ENCODE results near the gene ELAVL3. TPM values are rescaled to one million over a fixed set of nuclear protein-coding genes. Genes with fewer than 3 reads are reported as not detected.
A peak's percentile ranks its signal among the peaks of the same experiment; 100 is the strongest.

Gene ELAVL3
- total RNA-seq, 1 experiment from 2014 or later: 1.4 TPM

DNA sequence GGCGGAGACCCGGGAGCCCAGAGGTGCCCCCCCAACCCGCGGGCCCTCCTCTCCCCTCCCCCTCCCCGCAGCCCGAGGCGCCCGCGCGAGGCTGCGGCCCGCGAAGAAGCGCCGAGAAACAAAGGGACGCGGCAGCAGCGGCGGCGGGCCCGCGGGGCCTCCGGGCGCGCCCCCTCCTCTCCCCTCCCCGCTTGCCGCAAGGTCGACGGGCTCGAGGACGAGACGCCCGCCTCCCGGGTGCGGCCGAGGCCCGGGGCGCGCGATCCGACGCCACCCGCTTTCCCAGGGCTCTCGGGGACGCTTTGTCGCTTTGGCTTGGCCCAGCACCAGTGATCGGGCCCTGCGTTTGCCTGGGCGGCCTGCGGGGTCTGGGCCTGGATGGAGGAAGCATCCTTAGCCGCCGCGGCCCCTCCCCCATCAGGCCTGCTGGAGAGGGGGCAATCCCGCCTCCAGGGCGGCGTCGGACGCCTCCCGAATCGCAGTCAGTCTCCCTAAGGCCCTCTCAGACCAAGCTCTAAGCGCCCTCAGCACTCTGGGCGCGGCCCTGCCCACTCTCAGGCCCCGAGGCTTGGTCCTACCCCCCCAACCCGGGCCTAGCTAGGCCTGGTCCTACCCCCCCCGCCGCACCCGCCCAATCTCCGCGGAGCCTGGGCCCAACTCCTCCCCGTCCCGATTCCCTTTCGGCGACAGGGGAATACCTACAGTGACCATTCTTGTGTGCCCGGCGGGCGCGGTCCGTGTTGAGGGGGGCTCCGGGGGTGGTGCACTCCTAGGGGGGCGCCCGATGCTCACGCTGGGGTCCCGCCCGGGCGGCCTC is 740 bp downstream of the ELAVL3 start:
- no peaks in the 10 kb centered on the region for H3K9me3 Mint-ChIP-seq

DNA sequence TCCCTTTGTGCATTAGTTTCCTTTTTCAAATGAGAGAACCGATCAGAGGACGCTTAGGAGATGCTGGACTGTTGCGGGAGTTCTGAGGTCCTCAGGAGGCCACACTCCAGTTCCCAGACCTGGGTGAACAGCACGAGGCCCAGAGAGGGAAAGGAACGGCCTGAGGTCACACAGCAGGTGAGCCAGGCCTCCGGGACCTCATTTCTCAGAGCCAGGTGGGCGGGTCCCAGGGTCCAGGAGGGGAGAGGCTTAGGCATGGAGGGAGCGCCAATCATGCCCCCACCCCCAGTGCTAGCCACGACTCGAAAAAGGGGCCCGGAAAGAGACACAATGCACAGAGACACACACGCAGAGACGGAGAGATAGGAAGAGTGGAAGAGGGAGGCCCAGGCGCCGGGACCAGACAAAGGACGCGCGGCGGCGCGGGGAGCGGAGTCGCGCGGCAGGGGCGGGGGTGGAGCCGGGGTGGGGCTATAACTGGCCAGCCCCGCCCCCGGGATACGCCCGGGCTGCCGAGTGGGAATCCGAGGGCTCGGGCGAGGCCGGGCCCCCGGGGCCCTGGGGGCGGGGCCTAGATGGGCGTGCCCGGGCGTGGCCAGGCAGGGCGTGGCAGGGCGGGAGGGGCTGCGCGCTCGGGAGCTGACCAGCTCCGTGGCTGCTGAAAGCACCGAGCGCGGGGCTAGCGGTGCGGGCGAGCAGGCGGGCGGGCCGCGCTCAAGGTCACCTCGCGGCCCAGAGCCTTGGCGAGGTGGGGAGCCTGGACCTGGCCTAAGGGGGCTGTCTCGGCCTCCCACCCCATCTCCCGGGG is 1.6 kb downstream of the ELAVL3 start:
- Mint-ChIP-seq H3K27me3 (ENCODE audit: low read depth) (peaks cover 55% of the 10 kb centered on the region), H3K9me3 (no peaks in the 10 kb centered on the region), H3K27ac (no peak overlapping the region), H3K4me1 (peaks cover 13% of the 10 kb centered on the region), H3K4me3 (peak overlapping the region; percentile 66), H3K36me3 (no peaks in the 10 kb centered on the region)
- DNase-seq (ENCODE audit: low spot score): peak; percentile 93
- ChIA-PET POLR2A (interaction anchor here (0.6 to 1.0 kb wide), 2 partner anchors 22 to 95 kb away, joined by 3 to 5 read pairs; partner anchors contain the start of gene EPOR), CTCF (interaction anchor here (0.6 to 1.3 kb wide), 7 partner anchors 27 to 185 kb away, joined by 3 to 9 read pairs (median 5); partner anchors contain the start of genes ODAD3 and RGL3)
- peak; percentile 47 for ATAC-seq
- peak; percentile 46; the same call in 1 of the 2 replicates for TF ChIP-seq MYBL2 (CRISPR knock-in tag; IDR thresholded peaks at IDR 0.05)
- no peak for TF ChIP-seq GABPB1 (CRISPR knock-in tag; IDR thresholded peaks at IDR 0.05)
- TF ChIP-seq RORB (CRISPR knock-in tag; IDR thresholded peaks at IDR 0.05): no peak
- TF ChIP-seq ELF4 (CRISPR knock-in tag; IDR thresholded peaks at IDR 0.05; ENCODE audit: low read depth): no peak
- TF ChIP-seq, protein P1, sequence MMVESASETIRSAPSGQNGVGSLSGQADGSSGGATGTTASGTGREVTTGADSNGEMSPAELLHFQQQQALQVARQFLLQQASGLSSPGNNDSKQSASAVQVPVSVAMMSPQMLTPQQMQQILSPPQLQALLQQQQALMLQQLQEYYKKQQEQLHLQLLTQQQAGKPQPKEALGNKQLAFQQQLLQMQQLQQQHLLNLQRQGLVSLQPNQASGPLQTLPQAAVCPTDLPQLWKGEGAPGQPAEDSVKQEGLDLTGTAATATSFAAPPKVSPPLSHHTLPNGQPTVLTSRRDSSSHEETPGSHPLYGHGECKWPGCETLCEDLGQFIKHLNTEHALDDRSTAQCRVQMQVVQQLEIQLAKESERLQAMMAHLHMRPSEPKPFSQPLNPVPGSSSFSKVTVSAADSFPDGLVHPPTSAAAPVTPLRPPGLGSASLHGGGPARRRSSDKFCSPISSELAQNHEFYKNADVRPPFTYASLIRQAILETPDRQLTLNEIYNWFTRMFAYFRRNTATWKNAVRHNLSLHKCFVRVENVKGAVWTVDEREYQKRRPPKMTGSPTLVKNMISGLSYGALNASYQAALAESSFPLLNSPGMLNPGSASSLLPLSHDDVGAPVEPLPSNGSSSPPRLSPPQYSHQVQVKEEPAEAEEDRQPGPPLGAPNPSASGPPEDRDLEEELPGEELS (CRISPR knock-in tag; IDR thresholded peaks at IDR 0.05): no peak; the same call in 1 of the 2 replicates
- no peak for TF ChIP-seq EMX1 (CRISPR knock-in tag; IDR thresholded peaks at IDR 0.05)
- TF ChIP-seq, protein P2, sequence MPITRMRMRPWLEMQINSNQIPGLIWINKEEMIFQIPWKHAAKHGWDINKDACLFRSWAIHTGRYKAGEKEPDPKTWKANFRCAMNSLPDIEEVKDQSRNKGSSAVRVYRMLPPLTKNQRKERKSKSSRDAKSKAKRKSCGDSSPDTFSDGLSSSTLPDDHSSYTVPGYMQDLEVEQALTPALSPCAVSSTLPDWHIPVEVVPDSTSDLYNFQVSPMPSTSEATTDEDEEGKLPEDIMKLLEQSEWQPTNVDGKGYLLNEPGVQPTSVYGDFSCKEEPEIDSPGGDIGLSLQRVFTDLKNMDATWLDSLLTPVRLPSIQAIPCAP (CRISPR knock-in tag; IDR thresholded peaks at IDR 0.05): 0 out of 2 replicates have a peak, but pooled peaks have one; percentile 41
- TF ChIP-seq, protein P3, sequence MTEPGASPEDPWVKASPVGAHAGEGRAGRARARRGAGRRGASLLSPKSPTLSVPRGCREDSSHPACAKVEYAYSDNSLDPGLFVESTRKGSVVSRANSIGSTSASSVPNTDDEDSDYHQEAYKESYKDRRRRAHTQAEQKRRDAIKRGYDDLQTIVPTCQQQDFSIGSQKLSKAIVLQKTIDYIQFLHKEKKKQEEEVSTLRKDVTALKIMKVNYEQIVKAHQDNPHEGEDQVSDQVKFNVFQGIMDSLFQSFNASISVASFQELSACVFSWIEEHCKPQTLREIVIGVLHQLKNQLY (CRISPR knock-in tag; IDR thresholded peaks at IDR 0.05): no peak
- TF ChIP-seq ZNF121 (CRISPR knock-in tag; IDR thresholded peaks at IDR 0.05): 0 out of 2 replicates have a peak, but pooled peaks have one; percentile 4
- TF ChIP-seq, protein P4, sequence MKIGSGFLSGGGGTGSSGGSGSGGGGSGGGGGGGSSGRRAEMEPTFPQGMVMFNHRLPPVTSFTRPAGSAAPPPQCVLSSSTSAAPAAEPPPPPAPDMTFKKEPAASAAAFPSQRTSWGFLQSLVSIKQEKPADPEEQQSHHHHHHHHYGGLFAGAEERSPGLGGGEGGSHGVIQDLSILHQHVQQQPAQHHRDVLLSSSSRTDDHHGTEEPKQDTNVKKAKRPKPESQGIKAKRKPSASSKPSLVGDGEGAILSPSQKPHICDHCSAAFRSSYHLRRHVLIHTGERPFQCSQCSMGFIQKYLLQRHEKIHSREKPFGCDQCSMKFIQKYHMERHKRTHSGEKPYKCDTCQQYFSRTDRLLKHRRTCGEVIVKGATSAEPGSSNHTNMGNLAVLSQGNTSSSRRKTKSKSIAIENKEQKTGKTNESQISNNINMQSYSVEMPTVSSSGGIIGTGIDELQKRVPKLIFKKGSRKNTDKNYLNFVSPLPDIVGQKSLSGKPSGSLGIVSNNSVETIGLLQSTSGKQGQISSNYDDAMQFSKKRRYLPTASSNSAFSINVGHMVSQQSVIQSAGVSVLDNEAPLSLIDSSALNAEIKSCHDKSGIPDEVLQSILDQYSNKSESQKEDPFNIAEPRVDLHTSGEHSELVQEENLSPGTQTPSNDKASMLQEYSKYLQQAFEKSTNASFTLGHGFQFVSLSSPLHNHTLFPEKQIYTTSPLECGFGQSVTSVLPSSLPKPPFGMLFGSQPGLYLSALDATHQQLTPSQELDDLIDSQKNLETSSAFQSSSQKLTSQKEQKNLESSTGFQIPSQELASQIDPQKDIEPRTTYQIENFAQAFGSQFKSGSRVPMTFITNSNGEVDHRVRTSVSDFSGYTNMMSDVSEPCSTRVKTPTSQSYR (CRISPR knock-in tag; IDR thresholded peaks at IDR 0.05): no peak
- TF ChIP-seq, protein P5, sequence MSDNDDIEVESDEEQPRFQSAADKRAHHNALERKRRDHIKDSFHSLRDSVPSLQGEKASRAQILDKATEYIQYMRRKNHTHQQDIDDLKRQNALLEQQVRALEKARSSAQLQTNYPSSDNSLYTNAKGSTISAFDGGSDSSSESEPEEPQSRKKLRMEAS (CRISPR knock-in tag; IDR thresholded peaks at IDR 0.05): no peak; the same call in 1 of the 2 replicates
- TF ChIP-seq FOXK1 (CRISPR knock-in tag; IDR thresholded peaks at IDR 0.05): peak; percentile 60; the same call in 1 of the 2 replicates
- TF ChIP-seq ZNF423 (CRISPR knock-in tag; IDR thresholded peaks at IDR 0.05): no peak
- peak; percentile 42; the same call in 1 of the 2 replicates for TF ChIP-seq JUN (CRISPR knock-in tag; IDR thresholded peaks at IDR 0.05)
- TF ChIP-seq, protein P6, sequence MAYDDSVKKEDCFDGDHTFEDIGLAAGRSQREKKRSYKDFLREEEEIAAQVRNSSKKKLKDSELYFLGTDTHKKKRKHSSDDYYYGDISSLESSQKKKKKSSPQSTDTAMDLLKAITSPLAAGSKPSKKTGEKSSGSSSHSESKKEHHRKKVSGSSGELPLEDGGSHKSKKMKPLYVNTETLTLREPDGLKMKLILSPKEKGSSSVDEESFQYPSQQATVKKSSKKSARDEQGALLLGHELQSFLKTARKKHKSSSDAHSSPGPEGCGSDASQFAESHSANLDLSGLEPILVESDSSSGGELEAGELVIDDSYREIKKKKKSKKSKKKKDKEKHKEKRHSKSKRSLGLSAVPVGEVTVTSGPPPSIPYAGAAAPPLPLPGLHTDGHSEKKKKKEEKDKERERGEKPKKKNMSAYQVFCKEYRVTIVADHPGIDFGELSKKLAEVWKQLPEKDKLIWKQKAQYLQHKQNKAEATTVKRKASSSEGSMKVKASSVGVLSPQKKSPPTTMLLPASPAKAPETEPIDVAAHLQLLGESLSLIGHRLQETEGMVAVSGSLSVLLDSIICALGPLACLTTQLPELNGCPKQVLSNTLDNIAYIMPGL (CRISPR knock-in tag; IDR thresholded peaks at IDR 0.05): no peak
- TF ChIP-seq, protein P7, sequence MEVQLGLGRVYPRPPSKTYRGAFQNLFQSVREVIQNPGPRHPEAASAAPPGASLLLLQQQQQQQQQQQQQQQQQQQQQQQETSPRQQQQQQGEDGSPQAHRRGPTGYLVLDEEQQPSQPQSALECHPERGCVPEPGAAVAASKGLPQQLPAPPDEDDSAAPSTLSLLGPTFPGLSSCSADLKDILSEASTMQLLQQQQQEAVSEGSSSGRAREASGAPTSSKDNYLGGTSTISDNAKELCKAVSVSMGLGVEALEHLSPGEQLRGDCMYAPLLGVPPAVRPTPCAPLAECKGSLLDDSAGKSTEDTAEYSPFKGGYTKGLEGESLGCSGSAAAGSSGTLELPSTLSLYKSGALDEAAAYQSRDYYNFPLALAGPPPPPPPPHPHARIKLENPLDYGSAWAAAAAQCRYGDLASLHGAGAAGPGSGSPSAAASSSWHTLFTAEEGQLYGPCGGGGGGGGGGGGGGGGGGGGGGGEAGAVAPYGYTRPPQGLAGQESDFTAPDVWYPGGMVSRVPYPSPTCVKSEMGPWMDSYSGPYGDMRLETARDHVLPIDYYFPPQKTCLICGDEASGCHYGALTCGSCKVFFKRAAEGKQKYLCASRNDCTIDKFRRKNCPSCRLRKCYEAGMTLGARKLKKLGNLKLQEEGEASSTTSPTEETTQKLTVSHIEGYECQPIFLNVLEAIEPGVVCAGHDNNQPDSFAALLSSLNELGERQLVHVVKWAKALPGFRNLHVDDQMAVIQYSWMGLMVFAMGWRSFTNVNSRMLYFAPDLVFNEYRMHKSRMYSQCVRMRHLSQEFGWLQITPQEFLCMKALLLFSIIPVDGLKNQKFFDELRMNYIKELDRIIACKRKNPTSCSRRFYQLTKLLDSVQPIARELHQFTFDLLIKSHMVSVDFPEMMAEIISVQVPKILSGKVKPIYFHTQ (CRISPR knock-in tag; IDR thresholded peaks at IDR 0.05): no peak
- no peak for TF ChIP-seq TCF7 (CRISPR knock-in tag; IDR thresholded peaks at IDR 0.05; ENCODE audit: low read depth)
- no peak for TF ChIP-seq SMAD4 (CRISPR knock-in tag; IDR thresholded peaks at IDR 0.05)

More for the DNA sequence above, 740 bp downstream of the ELAVL3 start:
- TF ChIP-seq NFATC4 (CRISPR knock-in tag; IDR thresholded peaks at IDR 0.05) (no peak), MYBL2 (CRISPR knock-in tag; IDR thresholded peaks at IDR 0.05) (0 out of 2 replicates have a peak, but pooled peaks have one; percentile 6)
- H3K36me3 Mint-ChIP-seq: no peaks in the 10 kb centered on the region
- peaks cover 13% of the 10 kb centered on the region for H3K4me1 Mint-ChIP-seq
- ATAC-seq: no peak
- DNase-seq (ENCODE audit: low spot score): peak; percentile 26
- no peak overlapping the region for H3K4me3 Mint-ChIP-seq
- peaks cover 55% of the 10 kb centered on the region for H3K27me3 Mint-ChIP-seq (ENCODE audit: low read depth)
- CTCF ChIA-PET: interaction anchor here (0.6 to 3.1 kb wide), 13 partner anchors 11 to 186 kb away, joined by 3 to 36 read pairs (median 5); partner anchors contain the start of genes ODAD3 and RGL3
- POLR2A ChIA-PET: interaction anchor here (1.0 to 1.6 kb wide), 2 partner anchors 22 to 58 kb away, joined by 3 to 4 read pairs; no protein-coding TSS in a partner anchor
- H3K27ac Mint-ChIP-seq: no peak overlapping the region

Measured in WTC11 (cell line).